Activated B cell treated with CpG ODN at 0.5 μM for 24 hours (primary cell): ENCODE data around the gene PDE6D. TPM values are rescaled to one million over a fixed set of nuclear protein-coding genes. Genes with fewer than 3 reads are reported as not detected.
A peak's percentile ranks its signal among the peaks of the same experiment; 100 is the strongest.

Source experiments
- ATAC-seq: fragments of 200-7000 bp; cut with Tn5 transposase; one replicate; pipeline ENCODE4 v1.10.0; 2021; ENCODE audit warnings: low read depth, mild to moderate bottlenecking, moderate library complexity
- CTCF ChIA-PET: fragments of 350-600 bp; sonication (Branson Sonifier 250); formaldehyde crosslinking; loops from one replicate; lab custom pipeline; 2021; ENCODE audit warnings: antibody characterized with exemption; lab: Charles Lee
- POLR2A ChIA-PET: fragments of 350-600 bp; sonication (Branson Sonifier 250); formaldehyde crosslinking; loops from one replicate; lab custom pipeline; 2021; ENCODE audit warnings: antibody characterized with exemption; lab: Charles Lee
- DNase-seq: peaks from one replicate; pipeline ENCODE4 v3.0.0; 2022
- H3K27ac Mint-ChIP-seq: one replicate; pipeline ENCODE4 v1.8.0; 2020; ENCODE audit warnings: mixed read lengths
- H3K27me3 Mint-ChIP-seq: one replicate; pipeline ENCODE4 v1.8.0; 2021; ENCODE audit warnings: mixed read lengths
- H3K36me3 Mint-ChIP-seq: one replicate; pipeline ENCODE4 v1.8.0; 2021; ENCODE audit warnings: low read depth, mixed read lengths
- H3K4me1 Mint-ChIP-seq: one replicate; pipeline ENCODE4 v1.8.0; 2021; ENCODE audit warnings: mixed read lengths
- H3K4me3 Mint-ChIP-seq: one replicate; pipeline ENCODE4 v1.8.0; 2020; ENCODE audit warnings: mild to moderate bottlenecking, mixed read lengths
- H3K9me3 Mint-ChIP-seq: one replicate; pipeline ENCODE4 v1.8.0; 2020; ENCODE audit warnings: mixed read lengths
- CTCF ChIP-seq: fragments of 200-600 bp; IDR thresholded peaks from one replicate; pipeline ENCODE4 v1.8.0; 2022; ENCODE audit warnings: antibody characterized with exemption, mild to moderate bottlenecking
- intact Hi-C: fragments of 100-400 bp; cut with micrococcal nuclease; formaldehyde crosslinking; loops from one replicate; pipeline ENCODE4 v1.15.1; 2024
- total RNA-seq: library from RNA; stranded (reverse); gene quantifications from 2 replicates; pipeline ENCODE4 v1.2.3, GENCODE V29; 2022

PDE6D gene
- total RNA-seq, 1 donor from 2014 or later, result 41.3 TPM

- intact Hi-C loops, result no loop called here
- H3K4me3 Mint-ChIP-seq, result peak overlapping the region; percentile 5
- no peaks in the 10 kb centered on the region for H3K9me3 Mint-ChIP-seq
- ATAC-seq (no peak), DNase-seq (no peak)
- peaks cover 51% of the 10 kb centered on the region for H3K4me1 Mint-ChIP-seq
- ChIA-PET CTCF (interaction anchor here (0.9 to 1.7 kb wide), 4 partner anchors 13 to 62 kb away, joined by 3 to 6 read pairs (median 4); no protein-coding TSS in a partner anchor), POLR2A (interaction anchor here (0.6 to 2.1 kb wide), 8 partner anchors 8 to 107 kb away, joined by 3 to 10 read pairs (median 5); partner anchors contain the start of genes PDE6D and PTMA)
- H3K36me3 Mint-ChIP-seq, result peaks cover 3% of the 10 kb centered on the region
- no peak for TF ChIP-seq CTCF
- no peaks in the 10 kb centered on the region for H3K27me3 Mint-ChIP-seq
- H3K27ac Mint-ChIP-seq, result peak overlapping the region; percentile 16
Measured at GRCh38 chr2:231720292-231720986, 60.6 kb downstream of the PDE6D start.

- CTCF ChIA-PET, result interaction anchor here (7.9 kb wide), 1 partner anchor 39 kb away, joined by 429 read pairs; no protein-coding TSS in a partner anchor
- Mint-ChIP-seq H3K27me3 (no peaks in the 10 kb centered on the region), H3K4me1 (peaks cover 67% of the 10 kb centered on the region), H3K9me3 (no peaks in the 10 kb centered on the region), H3K27ac (no peak overlapping the region), H3K36me3 (peaks cover 8% of the 10 kb centered on the region), H3K4me3 (no peak overlapping the region)
- intact Hi-C loops, result no loop called here
- DNase-seq (no peak), ATAC-seq (no peak)
- TF ChIP-seq CTCF, result no peak
- POLR2A ChIA-PET, result interaction anchor here (2.2 to 8.1 kb wide), 4 partner anchors 11 to 107 kb away, joined by 9 to 376 read pairs (median 154); partner anchors contain the start of genes PDE6D and PTMA
Measured at GRCh38 chr2:231718799-231719198, 62.3 kb downstream of the PDE6D start.

- Mint-ChIP-seq H3K36me3 (peaks cover 18% of the 10 kb centered on the region), H3K27ac (peak overlapping the region; percentile 97), H3K27me3 (no peaks in the 10 kb centered on the region), H3K9me3 (no peaks in the 10 kb centered on the region), H3K4me1 (peaks cover 77% of the 10 kb centered on the region), H3K4me3 (peak overlapping the region; percentile 65)
- DNase-seq (peak; percentile 49), ATAC-seq (peak; percentile 67)
- CTCF ChIA-PET, result interaction anchor here (1.0 to 7.9 kb wide), 5 partner anchors 11 to 105 kb away, joined by 4 to 429 read pairs (median 69); partner anchors contain the start of gene COPS7B
- TF ChIP-seq CTCF, result no peak
- POLR2A ChIA-PET, result interaction anchor here (0.6 to 12.2 kb wide), 12 partner anchors 10 to 253 kb away, joined by 4 to 376 read pairs (median 20); partner anchors contain the start of genes COPS7B, NCL, PDE6D and PTMA
- intact Hi-C loops, result loop anchor here (1.0 kb wide), 3 partner anchors 10 to 69 kb away; partner anchors contain the start of genes COPS7B and PDE6D
Measured at GRCh38 chr2:231717281-231718171, 63.6 kb downstream of the PDE6D start.

- ATAC-seq, result no peak
- ChIA-PET POLR2A (interaction anchor here (0.6 to 12.2 kb wide), 12 partner anchors 9 to 253 kb away, joined by 4 to 376 read pairs (median 20); partner anchors contain the start of genes COPS7B, NCL, PDE6D and PTMA), CTCF (interaction anchor here (1.0 to 7.9 kb wide), 5 partner anchors 10 to 104 kb away, joined by 4 to 429 read pairs (median 69); partner anchors contain the start of gene COPS7B)
- intact Hi-C loops, result loop anchor here (1.0 kb wide), 3 partner anchors 9 to 70 kb away; partner anchors contain the start of genes COPS7B and PDE6D
- no peak overlapping the region for H3K4me3 Mint-ChIP-seq
- H3K27ac Mint-ChIP-seq, result peak overlapping the region; percentile 97
- peaks cover 83% of the 10 kb centered on the region for H3K4me1 Mint-ChIP-seq
- H3K27me3 Mint-ChIP-seq, result no peaks in the 10 kb centered on the region
- H3K36me3 Mint-ChIP-seq, result peaks cover 25% of the 10 kb centered on the region
- TF ChIP-seq CTCF, result no peak
- peak; percentile 25 for DNase-seq
- no peaks in the 10 kb centered on the region for H3K9me3 Mint-ChIP-seq
Measured at GRCh38 chr2:231716666-231717280, 64.3 kb downstream of the PDE6D start.
